ENCODE measurements around the gene GCN1.

DNA sequence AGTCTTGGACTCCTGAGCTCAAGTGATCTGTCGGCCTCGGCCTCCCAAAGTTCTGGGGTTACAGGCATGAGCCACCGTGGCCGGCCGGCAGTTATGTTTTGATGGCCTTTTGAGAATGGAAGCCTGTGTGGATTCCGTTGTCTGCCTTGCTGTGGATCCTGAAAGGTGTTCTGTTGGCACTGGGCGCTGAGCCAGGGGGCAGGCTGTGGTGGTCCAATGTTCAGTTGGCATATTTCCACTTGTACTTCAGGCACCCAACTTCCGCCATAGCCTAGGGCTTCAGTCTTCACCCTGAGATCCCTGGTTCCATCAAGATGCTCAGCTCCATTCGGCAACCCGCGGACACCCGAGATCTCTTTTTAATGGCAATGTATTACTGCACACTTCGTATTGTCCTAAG is 12.7 kb upstream of the GCN1 start:
- TF ChIP-seq CTCF (IDR thresholded peaks at IDR 0.05; ENCODE audit: low read depth, low read length) (no peak), MAX (IDR thresholded peaks at IDR 0.05; ENCODE audit: low read depth, low read length) (no peak)

Measured in NB4 (cell line).